Measurements from ENCODE around the gene PHACTR3.

PHACTR3 gene

GRCh38 chr20:59575216-59575615 lies 29.1 kb upstream of the PHACTR3 start:
- DNase-seq, result no peak

DNA sequence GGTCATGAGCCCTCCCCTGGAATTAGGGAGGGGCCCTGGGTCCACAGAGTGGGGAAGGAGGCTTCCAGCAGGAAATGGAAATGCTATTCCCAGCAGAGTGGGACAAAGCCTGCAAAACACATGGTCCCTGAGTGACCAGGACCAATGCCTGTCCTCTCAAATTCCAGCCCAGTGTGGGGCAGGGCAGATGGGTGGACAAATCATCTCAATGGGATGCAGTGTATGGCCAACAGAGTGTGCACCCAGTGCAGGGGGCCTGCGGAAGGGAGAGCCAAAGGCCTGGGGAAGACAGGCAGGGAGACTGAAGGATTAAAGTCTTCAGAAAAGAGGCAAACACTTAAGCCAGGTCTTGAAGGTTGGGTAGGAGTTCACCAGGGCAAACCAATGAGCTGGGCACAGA lies 28.7 kb upstream of the PHACTR3 start:
- DNase-seq, result no peak

DNA sequence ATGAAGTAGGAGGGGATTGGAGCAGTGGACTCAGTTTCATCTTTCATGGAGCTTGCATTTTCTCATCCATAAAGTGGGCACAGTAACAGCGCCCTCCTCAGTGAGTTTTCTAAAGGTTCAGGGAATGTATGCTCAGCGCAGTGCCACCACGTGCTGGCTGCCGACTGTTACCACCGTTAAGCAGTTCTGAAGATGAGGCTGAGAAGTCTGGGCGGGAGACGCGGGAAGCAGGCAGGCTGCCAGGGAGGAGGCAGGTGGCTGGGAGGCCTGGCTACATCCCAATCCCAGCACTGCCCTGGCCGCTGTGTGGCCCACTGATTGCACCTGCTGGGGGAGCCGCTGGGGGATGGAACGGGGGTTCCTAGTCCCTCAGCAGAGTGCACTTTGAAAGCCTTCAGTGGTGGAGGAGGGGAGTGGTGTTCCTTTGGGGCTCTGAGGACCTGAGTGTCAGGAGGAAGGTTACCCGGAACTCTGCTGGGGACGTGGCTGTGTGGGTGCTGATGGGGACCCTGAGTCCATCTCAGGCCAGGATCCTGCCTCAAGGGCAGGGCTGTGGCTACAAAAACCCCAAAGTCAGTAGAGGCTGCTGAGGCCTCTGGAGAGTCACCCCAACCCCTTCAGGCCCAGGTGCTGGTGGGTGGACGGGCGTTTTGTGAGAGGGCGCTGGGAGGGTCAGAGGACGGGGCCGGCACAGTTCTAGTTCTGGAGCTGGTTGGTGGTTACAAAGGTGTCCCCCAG lies 28.0 kb upstream of the PHACTR3 start:
- no peak for DNase-seq

GRCh38 chr20:59577037-59577808 lies 27.1 kb upstream of the PHACTR3 start:
- DNase-seq, result no peak

DNA sequence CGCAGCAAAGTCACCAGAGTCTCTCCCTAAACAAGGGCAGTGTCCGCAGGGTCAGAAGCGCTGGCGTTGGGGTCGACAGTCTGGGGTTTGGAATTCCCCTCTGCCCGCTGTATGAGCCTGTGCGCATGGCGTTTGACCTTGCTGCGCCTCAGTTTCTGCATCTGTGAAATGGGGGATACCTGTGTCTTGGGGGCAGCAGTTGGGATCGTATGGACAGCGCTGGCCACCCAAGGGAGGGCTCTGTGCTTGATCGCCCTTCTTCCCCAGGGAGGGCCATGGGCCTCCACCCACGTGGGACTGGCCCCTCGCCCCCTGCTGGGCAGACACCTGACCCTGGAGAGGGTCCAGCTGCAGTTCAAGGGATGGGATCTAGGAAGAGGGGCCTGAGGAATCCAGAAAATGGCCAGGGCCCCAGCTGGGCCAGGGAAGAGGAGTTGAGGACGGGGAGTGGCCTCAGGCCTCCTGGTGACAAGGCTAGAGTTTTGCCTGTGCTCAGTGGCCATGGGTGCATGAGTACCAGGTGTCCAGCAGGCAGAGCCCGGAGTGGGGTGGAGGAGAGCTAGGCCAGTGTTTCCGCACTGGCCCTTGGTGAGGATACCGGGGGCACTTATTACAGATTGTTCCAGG lies 26.4 kb upstream of the PHACTR3 start:
- no peak for DNase-seq

- no peak for DNase-seq
Observed at GRCh38 chr20:59578436-59579403, 25.6 kb upstream of the PHACTR3 start.

- no peak for DNase-seq
Observed at GRCh38 chr20:59579404-59580145, 24.8 kb upstream of the PHACTR3 start.

- no peak for DNase-seq
Observed at GRCh38 chr20:59580146-59580946, 24.0 kb upstream of the PHACTR3 start.

DNA sequence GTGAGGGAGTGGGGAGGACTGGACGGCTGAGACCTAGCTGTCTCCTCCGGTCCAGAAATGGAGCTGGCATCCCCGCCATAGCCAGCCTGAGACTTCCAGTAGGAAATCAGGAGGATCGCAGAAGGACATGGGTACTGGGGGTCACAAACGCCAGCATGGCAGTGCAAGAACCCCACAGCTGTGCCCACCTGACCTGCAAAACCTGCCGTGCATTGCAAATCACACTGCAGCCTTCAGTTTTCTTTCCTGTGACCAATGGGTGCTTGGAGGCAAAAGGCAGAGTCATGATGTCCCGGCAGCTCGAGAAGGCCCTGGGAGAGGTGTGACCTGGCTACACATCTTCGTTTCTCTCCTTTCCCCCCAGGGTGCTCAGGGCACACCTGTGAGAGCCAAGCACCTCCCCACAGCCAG lies 23.3 kb upstream of the PHACTR3 start:
- no peak for DNase-seq

- no peak for DNase-seq
Observed at GRCh38 chr20:59581993-59582679, 22.2 kb upstream of the PHACTR3 start.

DNA sequence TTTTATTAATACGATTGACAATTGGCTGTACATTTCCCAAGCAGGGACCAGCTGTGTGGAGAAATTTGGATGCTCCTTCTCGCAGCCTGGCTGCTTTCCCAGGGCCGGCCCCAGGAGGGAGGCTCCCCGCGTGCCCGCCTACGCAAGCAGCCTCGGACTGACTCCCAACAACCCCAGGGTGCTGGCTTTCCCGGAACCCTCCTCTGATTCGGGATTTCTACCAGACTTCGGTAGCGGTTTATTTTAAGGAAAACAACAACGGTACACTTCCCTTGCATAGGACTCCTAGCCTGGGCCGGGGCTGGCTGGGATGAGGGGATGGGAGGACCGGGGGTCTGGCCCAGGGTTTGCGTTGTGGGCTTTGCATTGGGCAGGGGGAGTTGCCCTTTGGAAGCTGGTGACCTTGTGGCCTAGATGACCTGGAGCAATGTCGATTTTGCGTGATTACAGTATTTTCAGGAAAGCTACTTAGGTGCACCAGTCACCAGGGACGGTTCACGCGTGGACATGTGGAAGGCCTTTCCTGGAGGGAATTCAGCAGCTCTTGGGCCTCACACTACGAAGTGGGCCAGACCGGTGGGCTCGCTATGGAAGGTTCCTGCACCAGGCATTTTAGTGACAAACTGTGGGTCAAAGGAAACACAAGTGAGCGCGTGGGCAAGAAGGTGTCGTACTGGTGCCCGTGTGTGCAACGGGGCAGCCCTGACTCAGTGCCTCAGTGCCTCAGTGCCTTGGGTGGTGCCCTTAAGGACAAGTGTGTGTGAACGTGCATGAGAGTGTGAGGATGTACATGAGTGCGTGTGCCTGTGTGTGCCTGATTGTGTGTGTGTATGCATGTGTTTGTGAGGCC lies 20.7 kb upstream of the PHACTR3 start:
- DNase-seq, result no peak

DNA sequence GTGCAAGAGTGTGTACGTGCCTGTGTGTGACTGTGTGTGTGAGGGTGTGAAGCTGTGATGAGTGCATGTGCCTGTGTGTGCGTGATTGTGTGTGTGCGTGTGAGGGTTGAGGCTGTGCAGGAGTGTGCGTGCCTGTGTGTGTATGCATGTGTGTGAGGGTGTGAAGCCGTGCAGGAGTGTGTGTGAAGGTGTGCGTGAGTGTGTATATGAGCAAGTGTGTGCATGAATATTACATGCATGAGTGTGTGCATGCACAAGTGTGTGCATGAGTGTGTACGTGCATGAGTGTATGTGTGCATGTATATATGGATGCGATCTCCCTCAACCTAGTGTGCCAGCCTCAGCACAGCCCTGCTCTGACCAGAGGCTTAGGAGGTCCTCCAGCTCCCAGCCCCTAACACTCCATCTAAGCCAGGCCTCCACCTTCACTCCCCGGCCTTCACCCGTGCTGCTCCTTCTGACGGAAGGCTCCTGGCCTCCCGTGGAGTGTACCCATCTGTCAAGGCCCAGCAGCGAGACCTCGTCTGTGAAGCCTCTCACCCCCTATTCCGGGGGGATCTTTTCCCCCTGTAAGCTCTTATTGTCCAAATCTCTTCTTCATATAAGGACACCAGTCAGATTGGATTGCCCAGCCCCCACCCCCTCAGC lies 19.9 kb upstream of the PHACTR3 start:
- DNase-seq, result no peak

DNA sequence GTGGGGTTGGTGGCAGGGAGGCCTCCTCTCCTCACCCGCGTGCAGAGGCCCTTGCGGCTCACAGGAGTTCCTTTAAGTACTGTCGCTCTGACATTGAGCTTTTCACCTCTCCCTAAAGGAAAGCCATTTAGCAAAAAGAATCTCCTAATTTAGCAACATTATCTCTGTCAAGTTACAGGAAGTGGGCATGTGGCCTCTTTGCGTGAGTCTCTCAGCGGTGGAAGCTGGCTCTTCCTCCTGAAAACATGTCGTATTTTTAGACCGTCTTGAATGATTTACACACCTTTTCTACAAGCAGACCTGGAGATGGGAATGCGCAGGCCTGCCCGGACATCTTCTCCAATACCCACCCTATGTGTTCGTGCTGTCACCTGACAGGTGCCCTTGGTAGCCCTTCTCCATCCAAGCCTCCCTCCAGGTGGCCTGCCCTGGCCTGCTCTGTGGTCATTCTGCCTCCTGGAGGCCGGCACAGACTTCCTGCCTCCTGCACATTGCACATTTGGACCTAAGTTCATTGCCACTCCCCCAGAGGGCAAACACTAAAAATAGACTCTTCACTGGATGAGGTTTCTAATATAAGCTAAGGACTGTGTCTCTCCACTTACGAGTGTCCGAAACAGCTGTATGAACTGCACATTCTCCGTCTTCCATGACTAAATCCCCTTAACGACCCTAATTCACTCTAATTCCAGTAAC lies 18.5 kb upstream of the PHACTR3 start:
- no peak for DNase-seq

DNA sequence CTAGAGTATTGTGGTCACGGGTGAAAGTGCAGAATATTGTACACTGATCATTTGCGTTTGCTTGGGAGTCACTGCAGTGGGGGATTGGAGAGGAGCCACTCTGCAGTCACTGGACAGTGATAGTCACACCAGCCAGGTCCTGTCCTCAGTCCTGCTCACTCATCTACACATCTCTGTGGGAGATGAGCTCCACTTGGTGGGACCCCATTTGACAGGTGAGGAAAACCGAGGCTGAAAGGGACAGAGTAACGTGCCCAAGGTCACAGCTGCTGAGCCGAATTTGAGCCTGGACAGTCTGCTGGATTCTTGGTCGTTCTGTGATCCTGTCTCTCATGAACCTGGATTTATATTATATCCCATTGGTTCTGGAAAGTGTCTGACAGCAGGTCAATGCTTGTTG lies 17.7 kb upstream of the PHACTR3 start:
- no peak for DNase-seq

DNA sequence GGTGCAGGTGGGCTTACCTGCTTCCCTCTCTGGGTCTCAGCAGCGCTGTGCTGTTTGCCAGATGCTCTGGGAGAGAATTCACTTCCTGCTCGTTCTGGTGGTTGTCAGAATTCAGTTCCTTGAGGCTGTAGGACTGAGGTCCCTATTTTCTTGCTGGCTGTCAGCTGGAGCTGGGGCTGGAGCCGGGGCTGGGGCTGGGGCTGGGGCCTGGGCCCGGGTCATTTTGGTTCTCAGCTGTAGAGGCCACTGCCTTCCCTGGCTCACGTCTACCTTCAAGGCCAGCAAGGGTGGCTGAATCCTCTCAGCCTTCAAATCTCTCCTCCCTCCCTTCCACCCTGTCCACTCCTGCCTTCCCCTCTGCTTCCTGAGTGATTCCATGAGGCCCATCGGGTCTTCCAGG lies 16.8 kb upstream of the PHACTR3 start:
- DNase-seq, result no peak

DNA sequence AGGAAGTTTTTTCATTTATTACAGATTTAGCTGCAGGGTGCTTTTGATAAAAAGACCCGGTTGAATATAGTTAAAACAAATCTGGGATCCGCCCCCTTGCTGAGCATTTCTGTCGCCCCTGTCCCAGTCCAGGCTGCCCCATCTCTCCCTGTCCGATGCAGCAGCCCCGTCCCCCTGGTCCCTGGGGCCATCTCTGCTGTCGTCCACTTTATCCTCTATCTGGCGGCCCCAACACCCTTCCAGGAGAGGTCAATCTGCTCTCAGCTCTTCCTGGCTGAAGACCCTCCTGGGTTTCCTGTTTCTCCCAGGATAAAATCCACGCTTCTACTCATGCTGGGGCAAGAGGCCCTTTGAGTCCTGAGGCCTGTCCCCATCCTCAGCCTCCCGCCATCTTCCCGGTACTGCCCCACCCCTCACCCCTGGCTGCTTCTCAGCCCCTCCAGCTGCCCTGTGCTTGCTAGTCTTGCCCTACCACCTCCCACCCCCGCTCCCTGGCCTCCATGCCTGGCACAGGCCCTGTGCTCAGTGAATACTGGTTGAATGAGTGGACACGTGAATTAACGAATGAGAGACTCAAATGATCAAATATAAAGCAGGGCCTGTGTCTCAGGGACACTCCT lies 16.0 kb upstream of the PHACTR3 start:
- no peak for DNase-seq

DNA sequence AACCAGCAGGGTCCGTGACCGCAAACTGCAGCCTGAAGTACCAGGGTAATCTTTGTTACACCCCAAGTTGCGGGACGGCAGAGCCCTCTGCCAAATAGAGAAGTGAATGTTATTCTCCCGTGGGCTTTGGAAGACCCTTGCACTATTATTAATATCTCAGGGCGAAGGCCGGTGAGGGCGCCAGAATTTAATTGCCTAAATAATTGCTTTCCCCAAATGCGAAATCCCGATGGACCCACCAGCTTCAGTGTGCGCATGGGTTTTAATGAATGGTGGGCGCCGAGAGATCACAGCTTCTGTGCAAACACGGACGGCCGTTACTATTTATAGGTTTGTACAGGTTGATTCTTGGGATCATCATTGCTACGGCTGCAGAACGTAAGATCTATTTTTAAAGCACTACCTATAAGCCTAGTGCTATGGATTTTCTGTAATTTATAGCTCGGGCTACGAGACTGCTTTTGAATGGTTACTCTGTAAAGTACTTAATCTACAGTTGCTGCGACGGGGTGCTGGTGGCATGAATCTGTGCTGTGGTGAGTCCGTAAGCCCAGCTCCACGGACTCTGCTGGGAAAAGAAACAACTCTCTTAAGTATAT lies 15.2 kb upstream of the PHACTR3 start:
- DNase-seq, result no peak

DNA sequence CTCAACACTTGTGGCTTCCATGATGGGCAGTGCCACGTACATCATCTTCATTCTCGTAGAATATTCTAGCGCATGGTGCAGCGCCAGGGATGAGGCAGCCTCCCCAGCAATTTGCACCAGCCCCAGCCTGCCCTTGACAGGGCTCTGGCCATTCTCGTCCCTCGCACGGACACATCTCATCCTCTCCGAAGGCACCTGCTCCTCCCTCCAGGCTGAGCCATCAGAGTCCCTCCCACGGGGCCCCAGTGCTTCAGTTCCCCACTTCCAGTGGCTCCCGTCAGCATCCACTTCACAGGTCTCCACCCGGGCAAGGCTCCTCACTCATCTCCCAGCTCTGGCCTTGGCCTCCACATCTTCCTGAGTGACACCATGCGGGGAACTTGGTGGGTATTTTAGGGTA lies 13.3 kb upstream of the PHACTR3 start:
- DNase-seq, result no peak

All from activated CD4-positive, alpha-beta T cell treated with anti-CD3 and anti-CD28 coated beads, Interleukin-10, Interleukin-2, amounts not matched to agents 100 ng/mL and 50 ng/mL, durations not matched to agents 16 hours and 8 hours (primary cell).